Stimulated activated CD8-positive, alpha-beta memory T cell treated with anti-CD3 and anti-CD28 coated beads, Interleukin-4, amount 100 ng/mL, for 4 hours (primary cell): Measurements from ENCODE around the gene TMEM178B.

ENCODE experiments used
- DNase-seq, 2 donors: peaks; one replicate each; pipeline ENCODE4 v3.0.0-alpha.2; 2020; ENCODE audit warnings: low read depth in 2 of 2, low spot score in 1 of 2

Gene TMEM178B

DNA sequence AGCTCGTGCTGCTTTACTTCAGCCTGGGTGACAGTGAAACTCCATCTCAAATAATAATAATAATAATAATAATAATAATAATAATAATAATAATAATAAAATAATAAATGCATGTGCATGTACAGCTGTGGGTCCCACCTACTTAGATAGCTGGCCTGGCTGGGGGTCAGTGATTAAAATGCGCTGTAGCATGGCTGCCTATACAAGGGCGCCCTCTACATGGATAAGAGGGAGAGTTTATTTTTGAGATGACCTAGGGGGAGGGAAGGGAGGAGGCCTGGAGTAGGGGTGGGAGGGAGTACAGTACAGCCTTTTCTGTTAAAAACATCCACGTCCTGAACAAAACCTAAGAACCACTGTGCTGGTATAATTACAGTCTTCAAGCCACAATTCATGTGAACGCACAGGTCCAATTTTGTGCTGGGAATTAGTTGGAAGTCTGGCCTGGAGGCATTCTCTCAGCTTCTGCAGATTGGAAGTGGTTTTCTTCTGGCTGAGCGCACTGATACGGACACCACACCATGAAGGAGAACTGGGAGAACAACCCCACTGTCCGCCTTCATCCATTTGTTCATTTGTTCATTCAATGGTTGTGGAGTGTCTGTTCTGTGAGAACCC is 146.5 kb downstream of the TMEM178B start:
- DNase-seq = no peak

DNA sequence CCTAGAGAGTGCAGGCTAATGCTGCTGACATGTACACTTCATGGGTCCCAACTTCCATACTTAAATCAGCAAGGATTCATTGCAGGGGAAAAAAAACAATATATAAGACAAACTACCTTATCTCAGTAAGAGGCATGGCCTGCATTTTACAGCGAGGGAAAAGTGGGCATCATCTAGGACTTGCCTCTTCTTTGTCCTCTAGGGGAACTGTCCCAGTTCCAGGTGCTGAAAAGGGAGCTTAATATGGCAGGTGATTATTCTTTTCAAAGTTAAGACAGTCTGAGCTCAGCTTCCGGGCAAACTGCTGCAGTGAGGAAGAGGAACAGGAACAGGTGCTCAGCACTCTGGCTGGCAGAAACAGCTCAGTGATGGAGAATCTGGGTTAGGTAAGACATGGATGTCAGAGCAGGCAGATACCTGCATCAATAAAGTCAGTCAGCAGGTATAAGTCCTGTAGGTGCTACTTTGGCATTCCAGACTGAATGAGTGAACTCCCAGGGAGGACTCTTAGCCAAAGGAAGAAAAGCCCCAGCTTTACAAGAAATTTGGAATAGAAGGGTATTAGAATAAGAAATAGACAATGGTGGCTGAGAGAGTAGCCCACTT is 147.2 kb downstream of the TMEM178B start:
- DNase-seq = no peak

DNA sequence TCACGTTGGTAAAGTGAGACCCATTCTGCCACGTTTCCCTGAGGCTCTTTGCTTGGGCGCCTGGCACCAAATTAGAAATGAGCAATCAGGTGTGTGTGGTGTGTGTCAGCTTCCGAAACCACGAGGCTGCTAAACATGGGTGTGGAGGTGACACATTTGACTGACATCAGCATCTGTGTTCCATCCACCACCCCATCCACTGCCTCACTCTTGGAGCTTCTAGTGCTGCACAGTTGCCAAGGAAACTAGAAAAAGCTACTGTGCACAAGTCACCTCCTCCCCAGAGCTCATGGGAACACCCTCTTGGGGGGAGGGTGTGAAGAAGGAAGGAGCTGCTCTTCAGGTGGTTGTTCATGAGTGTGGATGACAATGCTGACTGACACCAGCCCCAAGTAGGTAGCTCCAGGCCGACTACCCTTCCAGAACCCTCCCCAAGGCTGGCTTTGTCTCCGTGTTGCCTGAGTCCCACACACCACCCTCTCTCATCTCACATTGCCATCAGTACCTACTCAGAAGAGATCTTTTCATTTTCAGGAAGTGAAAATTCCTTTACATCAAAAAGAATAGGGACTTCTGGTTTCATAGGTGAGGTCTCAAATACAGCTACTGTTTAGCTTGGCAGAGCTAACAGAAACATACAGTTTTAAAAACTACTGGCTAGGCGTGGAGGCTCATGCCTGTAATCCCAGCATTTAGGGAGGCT is 152.2 kb downstream of the TMEM178B start:
- DNase-seq = no peak

DNA sequence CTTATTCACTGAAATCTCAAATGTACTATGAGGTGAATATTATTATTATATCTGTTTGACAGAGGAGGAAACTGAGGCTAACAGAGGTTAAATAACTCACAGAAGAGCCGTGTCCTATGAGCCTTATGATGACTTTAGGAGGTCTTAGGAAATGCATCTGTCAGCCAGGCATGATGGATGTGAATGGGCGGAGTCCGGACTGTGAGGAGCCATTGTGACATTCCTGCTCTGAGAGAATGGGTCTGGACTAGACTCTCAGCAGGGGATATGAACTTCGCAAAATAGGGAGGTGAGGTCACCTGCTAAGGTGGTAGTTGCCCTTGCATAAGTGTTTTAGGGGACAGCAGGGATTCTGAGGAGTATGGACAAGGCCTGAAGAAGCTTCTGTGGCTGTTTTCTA is 153.6 kb downstream of the TMEM178B start:
- no peak for DNase-seq

DNA sequence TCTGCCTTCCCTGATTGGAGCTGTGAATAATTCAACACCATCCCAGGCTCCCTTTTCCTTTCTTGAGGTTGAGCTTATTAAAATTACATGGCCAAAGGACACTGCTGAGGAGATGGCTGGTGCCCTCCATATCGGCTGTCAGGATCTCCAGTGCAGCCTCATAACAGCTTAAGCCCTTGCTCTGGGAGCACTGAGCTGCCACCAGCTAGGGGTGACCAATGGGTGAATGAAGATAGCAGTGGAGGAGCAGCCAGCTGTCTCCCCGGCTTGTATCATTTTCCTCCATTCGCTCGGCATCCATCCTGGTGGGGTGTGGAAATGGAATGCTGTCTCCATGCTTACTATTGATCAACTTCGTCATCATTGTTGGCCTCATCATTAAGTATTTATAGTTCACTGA is 154.6 kb downstream of the TMEM178B start:
- no peak for DNase-seq

DNA sequence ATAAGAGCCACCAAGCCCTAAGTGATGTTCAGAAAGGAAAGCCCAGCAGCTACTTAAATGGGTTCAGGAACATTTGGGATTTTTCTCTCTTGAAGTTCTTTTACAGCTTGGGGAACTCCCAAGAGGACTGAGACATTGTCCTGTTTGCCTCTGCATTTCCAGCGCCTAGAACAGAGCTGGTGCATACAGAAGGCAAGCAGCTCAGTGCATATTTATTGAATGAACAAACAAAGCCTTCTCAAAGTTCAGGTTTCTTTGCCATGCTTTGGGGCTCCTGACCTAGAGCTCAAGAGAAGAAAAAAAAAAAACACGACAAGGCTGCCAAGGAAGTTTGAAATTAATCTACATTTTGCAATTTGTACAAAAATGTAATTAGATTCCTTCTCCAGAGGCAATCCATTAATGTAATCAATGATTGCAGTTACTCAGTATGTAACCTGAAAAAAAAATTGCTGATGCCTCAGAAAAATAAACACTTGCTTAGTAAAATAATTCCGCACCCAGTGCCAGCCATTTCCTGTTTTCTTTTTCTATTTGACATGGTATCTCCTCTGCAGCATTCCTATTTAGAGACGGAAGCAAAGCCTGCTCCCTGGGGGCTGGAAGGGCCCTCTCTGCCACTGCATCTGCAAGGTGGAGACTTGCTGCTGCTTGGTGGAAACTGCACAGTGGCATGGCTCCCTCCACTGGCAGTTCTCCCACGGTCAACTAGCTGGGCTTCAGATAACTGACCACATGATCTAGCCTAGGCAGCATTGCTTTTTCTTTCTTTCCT is 157.3 kb downstream of the TMEM178B start:
- no peak for DNase-seq

DNA sequence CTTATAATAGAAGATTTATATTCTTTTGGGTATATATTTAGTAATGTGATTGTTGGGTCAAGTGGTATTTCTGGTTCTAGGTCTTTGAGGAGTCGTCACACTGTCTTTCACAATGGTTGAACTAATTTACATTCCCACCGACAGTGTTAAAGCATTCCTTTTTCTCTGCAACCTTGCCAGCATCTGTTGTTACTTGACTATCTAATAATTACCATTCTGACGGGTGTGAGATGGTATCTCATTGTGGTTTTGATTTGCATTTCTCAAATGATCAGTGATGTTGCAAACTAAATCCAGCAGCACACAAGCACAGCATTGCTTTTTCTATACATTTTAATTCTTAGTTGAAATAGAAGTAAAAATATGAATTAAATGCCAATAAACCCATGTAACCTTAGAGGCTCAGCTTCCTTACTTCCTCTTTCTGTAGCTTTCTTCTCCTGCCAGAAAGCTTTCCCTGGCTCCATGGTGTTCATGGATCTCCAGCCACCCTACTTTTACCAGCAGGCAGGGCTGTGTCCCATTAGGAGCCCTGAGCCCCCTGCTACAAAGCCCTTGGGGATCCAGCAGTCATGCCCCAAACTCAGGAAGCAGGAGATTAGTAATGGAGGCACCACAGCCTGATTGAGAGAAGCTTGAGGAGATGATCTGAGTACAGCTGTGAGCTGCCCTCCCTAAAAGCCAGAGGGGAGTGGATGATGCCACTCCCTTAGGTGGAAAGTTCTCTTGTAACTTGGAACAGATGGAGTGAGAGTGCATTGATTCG is 158.6 kb downstream of the TMEM178B start:
- no peak for DNase-seq

DNA sequence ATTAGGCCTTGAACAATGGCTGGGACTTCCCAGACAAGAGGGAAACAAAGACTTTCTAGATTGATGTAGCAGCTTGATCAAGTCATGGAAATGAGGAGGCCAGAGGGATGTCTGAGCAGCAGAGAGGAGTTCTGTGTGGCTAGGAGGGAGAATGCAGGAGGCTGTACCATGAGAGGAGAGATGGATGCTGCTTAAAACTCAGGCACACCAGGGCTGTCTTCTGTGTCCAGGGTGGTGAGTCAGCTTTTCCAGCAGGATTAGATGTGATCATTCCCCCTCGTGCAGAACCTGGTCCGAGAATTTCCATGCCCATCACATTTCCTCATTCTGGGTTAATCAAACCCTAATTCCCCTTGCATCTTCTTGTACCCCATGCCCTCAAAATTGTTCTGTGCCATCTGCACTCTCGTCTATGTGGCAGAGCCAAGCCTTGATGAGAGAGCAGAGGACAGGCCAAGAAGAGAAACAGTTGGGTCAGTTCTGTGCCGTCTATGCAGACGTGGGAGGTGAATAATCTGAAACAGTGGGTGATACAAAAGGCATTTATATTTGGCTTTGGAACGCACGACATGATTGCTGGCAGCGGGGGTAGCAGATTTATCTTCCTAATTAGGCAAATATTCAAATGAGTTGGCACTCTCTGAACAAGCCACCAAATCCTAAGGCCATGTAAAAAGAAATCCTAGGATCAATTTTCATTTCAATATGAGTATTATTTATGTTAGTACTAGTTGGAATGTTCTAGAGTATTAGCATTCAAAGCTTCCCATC is 160.7 kb downstream of the TMEM178B start:
- no peak for DNase-seq

DNA sequence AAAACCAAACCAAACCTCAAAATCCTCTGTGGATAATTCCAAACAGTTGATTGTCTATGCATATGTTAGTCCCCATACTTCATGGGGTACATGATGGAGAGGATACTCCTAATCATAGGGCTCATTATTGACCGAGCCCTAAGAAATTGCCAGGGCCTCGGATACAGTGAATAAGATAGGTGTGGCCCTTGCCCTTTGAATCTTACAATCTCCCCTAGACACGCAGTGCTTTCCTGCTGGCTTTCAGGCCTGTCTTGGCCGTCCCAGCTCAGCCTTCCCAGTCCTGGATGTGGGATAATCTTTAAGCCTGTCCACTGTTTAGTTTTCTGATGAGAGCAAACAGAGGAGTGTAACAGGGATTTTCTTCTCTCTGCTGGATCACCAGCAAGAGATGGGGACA is 161.8 kb downstream of the TMEM178B start:
- DNase-seq = no peak

DNA sequence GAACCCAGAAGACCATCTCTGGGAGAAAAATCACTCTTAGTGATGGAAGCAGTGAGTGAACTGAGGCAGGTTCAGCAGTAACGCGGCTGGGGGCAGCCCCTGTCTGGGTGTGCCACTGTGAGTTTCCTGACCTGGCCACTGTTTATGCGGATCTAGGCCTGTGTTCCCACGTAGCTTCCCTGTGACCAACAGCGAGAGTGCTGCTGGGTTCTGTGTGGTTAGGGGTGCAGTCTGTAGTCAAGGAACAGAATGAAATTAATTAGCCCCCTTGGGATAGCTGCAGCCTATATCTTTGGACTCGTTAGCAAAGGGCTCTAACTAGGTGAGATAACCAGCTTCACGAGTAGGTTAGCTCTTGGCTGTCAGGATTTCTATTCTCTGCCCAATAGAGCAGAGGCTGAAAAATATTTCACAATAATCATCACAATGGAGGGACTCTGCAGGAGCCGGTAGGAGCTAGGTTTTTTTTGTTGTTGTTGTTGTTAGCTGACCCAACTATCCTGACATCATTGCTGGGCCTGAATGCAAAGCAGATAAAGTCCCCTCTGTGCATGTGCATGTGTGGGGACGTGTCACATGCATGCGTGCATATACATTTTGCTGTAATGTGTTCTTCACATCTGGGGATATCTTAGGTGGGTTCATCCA is 164.9 kb downstream of the TMEM178B start:
- DNase-seq = no peak

DNA sequence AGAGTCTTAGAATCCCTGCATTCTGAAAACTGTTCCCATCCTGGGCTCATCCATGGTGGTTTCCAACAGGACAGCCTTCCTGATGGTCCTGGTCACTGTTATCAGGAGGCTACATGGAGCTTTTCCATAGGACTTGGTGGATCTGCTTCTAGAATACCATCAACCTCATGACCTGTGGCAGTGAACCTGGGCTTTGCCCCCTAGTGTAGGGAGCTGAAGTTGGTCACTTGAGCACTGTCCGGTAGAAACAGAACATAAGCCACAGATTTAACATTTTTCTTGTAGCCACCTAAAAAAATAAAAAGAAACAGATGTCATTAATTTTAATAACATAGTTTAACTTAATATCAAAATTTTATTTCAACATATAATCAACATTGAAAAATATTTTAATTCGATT is 165.8 kb downstream of the TMEM178B start:
- DNase-seq = no peak

DNA sequence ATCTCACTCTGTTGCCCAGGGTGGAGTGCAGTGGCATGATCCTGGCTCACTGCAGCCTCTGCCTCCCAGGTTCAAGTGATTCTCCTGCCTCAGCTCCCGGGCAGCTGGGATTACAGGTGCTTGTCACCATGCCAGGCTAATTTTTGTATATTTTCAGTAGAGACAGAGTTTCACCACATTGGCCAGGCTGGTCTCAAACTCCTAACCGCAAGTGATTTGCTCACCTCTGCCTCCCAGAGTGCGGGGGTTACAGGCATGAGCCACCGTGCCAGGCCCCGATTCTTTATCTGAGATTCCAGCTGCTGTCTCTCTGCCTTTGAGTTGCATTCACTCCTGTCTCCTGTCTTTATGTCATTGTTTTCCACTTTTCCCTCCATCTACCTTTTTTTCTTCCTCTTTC is 168.7 kb downstream of the TMEM178B start:
- DNase-seq = no peak

DNA sequence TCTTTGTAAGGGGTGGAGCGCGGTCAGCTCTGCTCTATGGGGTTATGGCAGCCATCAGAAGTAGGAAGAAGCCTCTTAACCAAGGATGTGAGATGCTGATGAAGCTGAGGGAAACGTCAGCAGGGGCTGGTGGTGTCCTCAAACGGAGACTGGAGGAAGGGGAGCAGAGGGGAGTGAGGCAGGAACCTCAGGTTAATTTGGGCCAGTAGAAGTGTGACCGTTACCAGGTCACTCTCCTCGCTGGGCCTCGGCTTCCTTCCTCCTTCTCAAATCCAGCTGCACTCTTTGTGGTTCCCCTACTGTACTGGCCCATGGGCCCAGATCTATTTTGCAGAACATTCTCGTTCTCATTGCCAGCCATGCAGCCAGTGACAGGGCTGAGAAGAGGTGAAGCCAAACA is 169.5 kb downstream of the TMEM178B start:
- no peak for DNase-seq

DNA sequence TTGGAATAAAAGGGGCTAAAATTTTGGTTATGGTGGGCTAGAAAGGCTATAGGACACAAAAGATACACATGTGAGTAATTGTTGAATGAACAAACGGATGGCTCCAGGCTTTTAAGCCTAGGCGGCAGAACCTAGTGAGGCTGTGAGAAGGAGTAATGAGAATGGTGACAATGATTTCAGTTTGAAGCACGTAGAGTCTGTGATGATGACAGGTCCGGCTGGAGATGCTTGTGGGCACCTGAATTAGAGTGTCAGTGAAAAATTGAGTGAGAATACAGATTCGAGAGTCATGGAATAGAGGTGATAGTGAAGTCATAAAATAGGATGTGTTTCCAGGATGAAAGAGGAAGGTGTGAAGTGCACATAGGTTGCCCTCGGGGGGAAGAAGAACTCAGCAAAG is 170.6 kb downstream of the TMEM178B start:
- no peak for DNase-seq

DNA sequence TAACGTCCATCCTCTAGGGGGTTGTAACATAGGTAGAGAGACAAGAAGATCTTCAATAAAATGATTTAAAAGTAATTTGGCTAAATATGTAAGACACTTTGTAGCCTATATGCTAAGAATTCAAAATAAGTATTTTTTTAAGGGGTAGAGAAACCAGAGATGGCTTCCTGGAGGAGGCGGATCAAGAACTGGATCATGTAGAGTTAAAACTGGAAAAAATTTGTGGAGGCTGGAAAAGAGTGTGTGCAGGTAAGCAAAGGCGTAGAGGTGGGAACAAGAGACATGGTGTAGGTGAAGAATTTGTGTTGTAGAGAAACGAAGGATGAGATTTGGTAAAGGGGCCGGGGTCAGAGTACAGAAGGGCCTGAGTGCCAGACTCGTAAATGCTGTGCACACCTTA is 172.6 kb downstream of the TMEM178B start:
- DNase-seq = no peak

DNA sequence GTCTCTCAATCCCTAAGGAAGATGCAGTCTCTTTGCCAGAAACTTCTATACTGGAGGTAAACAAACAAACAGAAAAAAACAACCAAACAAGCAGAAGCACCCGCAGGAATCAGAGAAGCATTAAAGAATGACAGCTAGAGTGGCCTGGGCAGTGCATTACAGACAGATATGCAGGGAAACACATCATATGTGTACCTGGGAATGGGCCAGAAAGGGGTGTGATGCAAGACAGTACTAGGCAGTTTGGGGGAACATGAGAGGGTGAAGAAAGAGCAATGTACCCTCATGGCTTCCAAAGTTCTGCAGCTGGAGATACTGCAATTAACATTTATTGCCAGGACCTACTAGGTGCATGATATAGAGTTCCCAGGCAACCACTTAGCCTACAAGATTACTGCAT is 177.3 kb downstream of the TMEM178B start:
- no peak for DNase-seq

DNA sequence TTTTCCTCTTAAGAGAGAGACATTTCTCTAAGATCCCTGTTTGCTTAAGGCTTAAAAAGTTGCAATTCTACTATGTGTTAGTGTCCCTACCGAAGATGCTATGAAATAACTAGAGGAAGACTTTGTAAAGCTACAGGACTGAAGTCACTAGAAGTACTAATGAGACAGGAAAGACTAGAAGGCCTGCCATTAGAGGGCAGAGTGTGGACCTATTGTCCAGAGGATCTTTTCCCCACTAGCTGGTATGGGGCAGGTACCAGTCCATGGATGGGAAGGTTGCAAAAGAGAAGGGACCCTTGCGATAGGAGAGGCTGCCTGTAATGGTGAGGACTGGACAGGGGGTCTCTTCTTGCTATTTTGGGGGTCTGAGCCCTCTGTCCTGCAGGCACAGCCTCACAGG is 178.1 kb downstream of the TMEM178B start:
- no peak for DNase-seq

DNA sequence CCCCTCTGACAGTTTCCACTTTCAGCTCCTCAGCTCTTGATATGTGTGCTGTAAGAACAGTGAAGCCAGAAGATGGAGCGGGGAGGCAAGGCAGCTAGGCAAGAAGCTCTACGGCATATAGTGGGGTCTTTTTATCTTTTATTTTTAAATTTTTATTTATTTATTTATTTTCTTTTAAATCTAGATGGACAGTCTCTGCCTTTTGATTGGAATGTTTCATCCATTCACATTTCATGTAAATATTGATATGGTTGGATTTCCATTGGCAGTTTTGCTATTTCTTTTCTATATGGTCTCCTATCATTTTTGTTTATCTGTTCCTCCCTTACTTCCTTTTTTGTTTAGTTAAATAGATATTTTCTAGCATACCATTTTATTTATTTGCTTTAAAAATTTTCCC is 183.7 kb downstream of the TMEM178B start:
- no peak for DNase-seq

DNA sequence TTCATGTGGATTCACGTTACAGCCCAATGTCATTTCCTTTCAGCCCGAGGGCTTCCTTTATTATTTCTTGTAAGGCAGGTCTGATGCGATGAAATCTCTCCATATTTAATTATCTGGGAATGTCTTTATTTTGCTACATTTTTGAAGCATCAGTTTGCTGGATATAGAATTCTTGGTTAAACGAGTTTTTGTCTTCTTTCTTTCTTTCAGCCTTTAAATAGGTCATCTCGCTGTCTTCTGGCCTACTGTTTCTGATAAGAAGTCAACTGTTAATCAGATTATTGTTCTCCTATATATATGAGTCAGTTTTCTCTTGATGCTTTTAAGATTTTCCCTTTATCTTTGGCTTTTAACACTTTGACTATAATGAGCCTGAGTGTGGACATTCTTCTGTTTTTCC is 184.7 kb downstream of the TMEM178B start:
- no peak for DNase-seq
